ENCODE results near the gene SPATA24. TPM values are rescaled to one million over a fixed set of nuclear protein-coding genes. Genes with fewer than 3 reads are reported as not detected.

The SPATA24 gene
- total RNA-seq, 1 experiment from 2014 or later: 12.7 TPM

DNA sequence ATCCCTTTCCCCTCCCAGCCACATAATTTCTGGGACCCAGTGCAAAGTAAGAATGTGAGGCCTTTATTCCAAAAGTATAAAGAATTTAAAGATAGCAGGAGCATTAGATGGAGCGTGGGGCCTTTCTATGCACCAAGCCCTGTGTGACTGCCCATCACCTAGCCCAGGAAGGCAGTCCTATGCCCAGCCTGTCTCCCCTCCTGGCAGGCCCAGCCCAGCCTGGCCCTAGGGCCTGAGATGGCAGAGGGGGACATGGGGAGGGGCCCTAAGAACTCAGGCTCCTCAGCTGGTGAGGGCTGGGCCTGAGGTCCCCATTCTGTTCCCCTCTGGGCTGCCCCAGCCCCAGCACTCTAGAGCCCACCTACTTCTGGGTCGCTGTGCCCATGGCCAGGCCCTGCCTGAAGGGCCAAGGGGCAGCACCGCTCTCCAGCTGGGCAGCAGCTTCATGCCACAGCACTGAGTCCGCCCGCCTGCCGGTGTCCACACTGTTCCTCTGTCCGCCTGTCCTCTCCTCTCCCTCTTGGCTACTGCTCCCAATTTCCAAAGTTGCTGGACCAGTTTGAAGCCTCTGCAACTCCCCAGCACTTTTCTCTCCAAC is 19.8 kb downstream of the SPATA24 start:
- no peak for DNase-seq (ENCODE audit: extremely low read depth, low read depth)

DNA sequence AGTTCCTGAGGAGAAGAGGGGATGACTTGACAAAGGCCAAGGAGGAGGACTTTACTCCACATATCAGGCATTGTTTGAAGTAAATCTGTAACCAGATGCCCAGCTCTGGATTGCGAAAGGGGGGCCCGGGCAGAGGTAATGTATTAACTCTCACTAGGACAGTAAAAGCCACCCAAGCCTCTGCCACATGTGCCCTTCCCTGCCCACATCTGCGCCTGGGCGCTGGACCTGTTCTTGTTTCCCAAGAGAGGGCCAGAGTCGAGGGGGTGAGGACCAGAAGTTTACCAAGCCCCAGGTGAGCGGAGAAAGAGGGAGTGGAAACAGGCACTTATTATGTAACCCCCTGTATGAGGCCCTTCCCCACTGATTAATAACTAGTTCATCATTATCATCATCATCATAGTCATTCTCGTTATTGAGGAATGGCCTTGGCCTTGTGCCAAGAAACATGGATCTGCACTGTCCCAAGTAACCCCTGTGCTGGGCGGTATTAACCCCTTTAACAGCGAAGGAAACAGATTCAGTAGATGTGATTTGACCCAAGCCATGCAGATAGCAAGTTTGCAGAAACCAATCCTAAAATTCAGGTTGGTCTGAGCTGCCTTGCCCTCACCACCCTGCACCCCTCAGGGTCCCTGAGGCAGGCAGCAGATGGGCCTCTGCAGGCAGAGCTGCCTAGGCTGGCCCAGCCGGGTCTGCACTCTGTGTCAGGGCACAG is 20.5 kb downstream of the SPATA24 start, which contains the start of gene SLC23A1:
TSS of gene SLC23A1 (minus strand) at position 23 of the 718 bp plus-strand sequence. CDS start 44 bp downstream, outside the sequence.
- no peak for DNase-seq (ENCODE audit: extremely low read depth, low read depth)

DNA sequence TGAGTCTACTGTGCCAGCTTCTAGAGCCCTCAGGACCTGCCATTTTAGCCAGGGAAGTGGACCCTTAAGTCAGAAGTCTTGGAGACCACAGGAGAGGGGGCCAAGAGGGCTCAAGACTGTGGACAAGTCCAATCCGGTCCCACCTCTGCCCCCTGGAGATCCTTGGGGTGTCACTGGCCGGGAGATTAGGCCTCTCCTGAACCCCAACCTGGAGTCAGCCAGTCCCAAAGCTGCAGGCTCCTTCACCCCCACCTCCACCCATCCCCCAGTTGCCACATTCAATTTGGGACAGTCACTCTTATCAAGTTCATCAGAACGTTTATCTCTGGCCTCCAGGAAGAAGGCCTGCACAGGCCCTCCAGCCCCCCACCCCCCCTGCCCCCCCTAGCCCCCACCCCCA is 21.1 kb downstream of the SPATA24 start:
- no peak for DNase-seq (ENCODE audit: extremely low read depth, low read depth)

DNA sequence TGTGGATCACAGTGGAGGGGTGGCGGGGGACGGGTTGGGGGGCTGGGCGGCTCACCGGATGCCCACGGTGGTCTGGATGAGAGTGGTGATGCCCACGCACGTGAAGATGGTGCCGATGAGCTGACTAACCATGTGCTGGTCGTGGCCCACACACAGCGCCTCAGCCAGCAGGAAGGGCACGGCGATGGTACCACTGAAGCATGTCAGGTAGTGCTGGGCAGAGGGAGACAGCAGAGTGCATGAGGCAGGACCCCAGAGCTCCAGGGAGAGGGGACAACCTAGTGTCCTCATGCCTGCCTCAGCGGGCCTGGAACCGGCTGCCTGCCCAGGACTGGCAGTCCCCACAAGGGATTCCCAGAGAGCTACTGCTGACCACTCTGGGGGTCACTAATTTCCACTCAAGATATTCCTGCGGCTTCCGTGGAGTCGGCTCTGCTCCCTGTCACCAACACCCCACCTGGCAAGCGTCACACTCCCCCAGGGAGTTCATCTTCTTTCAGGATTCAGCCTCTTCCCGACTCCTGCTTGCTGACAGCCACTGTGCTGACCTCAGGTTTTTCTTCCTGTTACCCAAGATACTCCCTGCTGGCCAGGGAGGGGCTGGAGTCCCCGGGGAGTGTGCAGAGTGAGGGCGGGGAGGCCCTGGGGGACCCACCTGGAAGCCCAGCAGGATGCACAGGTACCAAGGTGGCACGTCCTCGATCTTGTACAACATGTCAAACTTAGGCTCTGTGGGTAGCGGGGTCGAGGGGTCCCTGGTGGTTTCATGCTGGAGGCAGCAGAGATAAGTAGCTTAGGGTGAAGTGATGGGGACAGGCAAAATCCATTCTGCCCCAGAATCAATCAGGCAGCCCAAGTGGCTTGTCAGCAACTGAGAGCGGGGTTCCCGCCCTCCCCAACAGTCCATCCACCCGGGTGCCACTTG is 21.8 kb downstream of the SPATA24 start:
- DNase-seq (ENCODE audit: extremely low read depth, low read depth): no peak

DNA sequence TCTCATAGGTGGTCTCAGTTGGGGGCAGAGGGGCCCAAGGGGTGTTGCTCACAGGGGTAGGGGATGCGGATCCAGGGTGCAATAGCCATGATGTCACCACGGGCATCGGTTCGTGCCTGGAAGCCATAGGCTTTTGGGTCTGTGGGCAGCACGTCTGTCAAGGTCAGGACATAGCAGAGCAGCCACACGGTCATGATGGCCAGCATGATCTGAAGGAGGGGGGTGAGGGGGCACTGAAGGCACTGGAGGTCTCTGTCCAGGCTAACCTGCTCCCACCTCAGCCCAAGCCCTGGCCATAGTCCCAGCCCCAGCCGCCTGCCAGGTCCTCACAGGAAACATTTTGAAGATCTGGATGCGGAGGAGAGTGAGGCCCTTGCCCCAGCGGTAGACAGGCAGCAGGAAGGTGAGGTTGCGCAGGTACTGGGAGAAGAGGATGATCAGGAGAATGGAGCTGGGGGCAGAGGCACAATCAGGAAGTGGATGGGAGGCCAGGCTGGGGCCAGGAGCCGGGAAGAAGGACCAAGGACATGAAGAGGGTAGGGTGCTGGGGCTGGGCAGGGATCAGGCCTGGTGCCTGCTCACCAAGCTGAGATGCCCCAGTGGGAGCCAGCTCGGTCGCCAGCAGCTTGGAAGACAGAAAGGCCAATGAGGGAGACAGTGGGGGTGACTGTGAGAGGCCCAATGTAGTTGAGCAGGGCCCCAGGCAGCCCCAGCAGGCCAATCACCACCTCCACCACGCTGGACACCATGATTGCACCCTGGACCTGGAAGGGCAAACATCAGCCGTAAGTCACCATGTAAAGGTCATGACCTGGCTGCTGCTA is 24.1 kb downstream of the SPATA24 start:
- no peak for DNase-seq (ENCODE audit: extremely low read depth, low read depth)

DNA sequence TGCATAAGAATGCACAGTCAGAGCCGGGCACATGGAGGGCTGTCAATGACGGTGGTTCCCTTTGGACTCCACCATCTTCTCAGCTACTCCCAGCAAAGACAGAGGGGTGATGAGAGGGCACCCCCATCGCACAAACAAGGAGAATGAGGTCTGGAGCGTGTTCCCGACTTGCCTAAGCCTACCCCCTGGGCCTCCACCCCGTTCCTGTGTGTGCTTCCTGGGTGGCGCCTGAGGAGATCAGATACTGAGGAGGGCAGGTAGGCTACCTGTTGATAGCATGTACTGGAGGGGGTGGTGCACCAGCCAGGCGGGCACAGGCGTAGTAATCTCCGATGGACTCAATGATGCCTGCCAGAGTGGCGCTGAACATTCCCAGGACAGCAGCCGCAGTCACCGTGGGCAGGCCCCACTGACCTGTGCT is 24.9 kb downstream of the SPATA24 start:
- DNase-seq (ENCODE audit: extremely low read depth, low read depth): no peak

DNA sequence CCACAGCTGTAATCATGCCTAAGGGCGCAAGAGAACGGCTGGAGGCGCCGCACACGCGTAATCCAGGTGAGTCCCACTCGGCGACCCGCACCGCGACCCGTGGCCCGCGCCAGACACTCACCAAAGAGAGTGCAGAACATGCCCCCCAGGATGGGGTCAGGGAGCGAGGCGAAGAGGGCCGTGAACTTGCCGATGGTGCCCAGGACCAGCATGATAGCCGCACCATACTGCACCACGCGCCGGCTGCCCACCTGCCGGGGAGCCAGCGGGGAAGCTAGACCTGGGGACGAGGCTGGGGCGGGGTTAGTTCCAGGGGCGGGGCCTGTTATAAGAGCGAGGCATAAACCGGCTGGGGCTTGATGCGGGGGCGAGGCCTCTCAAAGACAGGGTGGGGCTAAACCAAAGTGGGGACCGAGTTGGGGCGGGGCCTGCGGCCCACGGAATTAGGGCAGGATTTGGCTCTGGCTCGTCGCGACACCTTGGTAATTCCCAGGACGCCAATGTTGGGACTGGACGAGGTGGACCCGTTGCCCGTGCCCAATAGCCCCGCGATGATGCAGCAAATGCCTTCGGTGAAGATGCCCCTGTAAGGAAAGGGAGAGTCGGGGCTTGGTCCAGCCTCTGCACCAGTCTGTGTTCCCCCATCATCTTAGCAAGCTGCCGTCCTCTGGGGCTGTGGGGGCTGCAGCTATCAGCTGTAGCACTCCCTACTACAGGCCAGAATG is 25.6 kb downstream of the SPATA24 start:
- no peak for DNase-seq (ENCODE audit: extremely low read depth, low read depth)

DNA sequence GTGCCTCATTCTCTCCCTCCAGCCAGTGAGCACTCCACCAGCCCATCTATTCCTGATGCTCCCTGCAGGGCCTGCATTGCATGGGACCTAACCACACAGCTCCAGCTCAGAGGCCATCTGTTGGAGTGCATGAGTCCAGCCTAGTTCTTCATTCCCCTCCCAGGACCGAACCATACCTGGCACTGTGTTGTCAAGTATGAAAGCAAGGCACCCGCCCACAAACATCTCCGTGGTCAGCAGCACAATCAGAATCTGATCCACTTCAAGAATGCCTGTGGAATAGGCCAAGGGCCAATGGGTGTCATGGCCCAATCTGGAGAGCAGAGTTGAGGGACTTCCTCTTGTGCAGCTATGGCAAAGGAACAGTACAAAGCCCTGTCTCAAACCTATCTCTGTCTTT is 26.7 kb downstream of the SPATA24 start:
- no peak for DNase-seq (ENCODE audit: extremely low read depth, low read depth)

DNA sequence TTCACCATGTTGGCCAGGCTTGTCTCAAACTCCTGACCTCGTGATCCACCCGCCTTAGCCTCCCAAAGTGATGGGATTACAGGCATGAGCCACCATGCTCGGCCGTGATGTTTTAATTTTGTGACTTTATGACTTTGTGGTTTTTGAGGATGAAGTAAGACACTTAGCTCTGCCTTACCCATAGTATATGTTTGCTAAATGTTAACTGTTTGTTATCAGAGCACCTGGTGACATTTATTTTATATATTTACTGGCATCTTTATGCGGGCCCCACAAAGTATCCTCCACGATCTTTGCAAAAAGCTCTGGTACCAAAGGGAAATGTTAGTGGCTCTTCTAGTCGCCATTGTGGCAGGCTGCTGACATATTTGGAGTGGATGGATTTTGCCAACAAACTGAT is 27.5 kb downstream of the SPATA24 start:
- DNase-seq (ENCODE audit: extremely low read depth, low read depth): no peak

DNA sequence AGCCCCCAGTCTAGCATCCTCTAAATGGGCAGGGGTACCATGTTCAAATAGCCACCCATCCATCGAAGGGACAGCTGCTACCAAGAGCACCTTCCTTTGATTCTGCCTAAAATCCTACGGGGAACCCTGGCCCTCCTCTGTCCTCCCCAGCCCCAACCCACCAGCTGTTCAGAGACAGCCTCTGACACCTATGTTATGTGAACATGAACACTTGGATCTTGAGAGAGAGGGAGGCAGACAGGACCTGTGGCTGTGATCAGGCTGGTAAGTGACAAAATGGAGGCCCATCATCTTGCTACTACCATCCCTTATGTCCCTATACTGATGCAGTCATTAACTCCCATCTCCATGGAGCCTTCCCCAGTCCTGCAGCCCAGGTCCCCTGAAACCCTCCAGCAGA is 29.0 kb downstream of the SPATA24 start:
- no peak for DNase-seq (ENCODE audit: extremely low read depth, low read depth)

DNA sequence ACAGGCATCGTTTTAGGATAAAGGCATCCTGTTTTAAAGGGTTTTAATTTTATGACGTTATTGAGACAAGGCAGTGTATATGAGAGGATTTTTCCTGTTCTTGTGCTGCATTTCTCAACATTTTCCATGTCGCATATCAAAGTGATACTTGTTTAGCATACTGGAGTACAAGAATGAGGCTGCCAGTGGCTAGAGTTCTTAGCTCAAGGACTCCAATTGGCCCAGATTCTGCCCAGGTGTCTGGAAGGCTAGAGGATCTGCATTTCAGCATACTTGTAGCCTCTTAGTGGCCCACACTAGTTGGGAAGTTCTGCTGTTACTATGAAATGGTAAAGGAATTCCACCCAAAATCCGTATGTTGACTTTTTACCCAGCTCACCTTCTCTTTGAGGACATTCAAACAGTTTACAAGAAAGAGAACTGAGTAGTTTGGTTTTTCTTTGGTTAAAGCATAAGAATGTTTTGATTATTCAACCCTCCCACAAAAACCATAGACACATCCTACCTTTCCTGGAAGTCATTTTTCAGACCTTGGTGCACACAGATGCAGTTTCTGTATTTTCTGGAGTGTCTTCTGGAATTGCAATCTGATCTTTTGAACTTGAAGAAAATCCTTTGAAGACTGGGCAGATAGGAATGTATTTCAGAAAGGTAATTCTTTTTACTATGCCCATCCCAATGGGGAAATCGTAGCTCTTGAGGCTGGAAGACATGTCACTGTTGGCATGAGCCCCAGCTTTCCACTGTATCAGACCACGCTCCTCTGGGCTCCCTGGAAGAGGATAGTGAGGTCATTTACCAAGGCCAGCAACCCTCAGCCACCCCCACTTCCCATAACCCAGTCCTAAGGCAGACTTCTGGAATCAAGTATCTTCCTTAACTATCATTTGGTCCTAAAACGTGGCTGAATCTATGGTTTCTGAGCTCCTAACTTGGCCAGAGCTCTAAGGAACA is 32.1 kb downstream of the SPATA24 start:
- no peak for DNase-seq (ENCODE audit: extremely low read depth, low read depth)

DNA sequence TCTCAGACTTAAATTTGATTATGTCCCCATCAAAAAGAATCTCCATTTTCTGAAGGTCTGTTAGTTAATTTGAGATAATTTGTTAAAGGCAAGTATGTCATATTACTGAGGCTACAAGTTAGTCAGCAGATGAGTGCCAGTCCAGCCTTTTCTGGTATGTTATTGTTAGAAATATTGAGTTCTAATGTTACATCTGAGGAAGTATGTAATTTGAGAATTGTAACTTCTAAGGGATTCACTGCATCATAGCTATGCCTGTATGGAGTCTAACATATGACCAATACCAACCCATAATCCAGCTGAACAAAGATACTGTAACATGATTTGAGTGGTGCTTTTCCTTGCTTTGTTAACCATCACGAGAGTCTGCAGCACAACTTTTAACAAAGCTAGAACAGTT is 34.7 kb downstream of the SPATA24 start:
- DNase-seq (ENCODE audit: extremely low read depth, low read depth): no peak

DNA sequence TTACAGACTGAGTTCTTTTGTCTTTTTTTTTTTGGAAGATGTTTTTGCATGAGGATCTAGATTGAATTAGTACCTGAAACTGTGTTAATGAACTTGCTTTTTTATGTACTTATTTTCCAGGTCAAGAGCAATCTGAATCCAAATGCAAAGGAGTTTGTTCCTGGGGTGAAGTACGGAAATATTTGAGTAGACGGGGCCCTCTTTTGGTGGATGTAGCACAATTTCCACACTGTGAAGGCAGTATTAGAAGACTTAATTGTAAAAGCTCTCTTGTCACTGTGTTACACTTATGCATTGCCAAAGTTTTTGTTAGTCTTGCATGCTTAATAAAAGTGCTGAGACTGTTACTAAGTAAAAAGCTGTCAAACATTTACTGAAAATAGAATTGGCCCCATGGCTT is 35.3 kb downstream of the SPATA24 start:
- no peak for DNase-seq (ENCODE audit: extremely low read depth, low read depth)

DNA sequence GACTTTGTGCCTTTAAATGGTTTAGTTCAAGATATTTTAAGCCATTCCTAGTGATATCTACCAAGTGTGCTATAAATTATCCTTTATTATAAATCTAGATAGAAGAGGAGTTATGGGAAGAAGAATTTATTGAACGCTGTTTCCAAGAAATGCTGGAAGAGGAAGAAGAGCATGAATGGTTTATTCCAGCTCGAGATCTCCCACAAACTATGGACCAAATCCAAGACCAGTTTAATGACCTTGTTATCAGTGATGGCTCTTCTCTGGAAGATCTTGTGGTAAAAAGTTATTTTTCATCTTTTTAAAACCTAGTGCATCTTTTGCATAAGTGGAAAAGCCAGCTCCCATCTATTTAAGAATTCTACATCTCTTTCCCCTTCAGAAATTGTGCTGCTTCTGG is 39.4 kb downstream of the SPATA24 start:
- DNase-seq (ENCODE audit: extremely low read depth, low read depth): no peak

DNA sequence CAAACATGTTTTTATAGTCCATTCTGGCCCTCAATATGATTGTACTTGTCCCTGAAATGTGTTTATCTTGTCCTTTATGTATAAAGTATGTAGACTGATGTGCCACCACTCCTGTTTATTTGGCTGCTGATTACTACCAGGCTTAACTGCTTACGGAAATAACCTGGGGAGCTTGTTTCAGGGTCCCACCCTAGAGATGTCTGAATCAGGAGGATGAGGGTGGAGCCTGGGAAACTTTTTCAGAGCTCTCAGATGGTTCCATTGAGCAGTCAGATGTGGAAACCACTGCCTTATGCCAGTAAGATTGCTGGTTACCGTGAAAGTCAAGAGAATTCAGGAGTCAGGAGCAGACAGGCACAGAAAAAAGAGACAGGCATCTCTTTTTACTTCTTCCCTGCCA is 40.0 kb downstream of the SPATA24 start:
- DNase-seq (ENCODE audit: extremely low read depth, low read depth): no peak

DNA sequence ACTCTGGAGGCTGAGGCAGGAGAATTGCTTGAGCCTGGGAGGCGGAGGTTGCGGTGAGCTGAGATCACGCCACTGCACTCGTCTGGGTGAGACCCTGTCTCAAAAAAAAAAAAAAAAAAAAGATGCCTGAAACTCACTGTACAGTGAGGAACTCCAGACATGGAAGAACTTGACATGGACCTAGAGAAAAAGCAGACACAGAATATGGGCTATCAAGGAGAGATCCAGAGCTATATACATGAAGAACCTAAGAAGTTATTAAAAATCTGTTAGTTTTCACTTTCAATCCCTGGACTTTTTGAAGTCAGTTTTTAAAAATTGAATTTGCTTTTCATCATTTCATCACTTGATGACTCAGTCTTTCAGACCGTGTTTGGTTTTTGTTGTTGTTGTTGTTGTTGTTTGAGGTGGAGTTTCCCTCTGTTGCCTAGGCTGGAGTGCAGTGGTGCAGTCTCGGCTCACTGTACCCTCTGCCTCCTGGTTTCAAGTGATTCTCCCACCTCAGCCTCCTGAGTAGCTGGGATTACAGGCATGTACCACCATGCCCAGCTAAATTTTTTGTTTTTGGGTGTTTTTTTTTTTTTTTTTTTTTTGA is 42.0 kb downstream of the SPATA24 start:
- DNase-seq (ENCODE audit: extremely low read depth, low read depth): no peak

DNA sequence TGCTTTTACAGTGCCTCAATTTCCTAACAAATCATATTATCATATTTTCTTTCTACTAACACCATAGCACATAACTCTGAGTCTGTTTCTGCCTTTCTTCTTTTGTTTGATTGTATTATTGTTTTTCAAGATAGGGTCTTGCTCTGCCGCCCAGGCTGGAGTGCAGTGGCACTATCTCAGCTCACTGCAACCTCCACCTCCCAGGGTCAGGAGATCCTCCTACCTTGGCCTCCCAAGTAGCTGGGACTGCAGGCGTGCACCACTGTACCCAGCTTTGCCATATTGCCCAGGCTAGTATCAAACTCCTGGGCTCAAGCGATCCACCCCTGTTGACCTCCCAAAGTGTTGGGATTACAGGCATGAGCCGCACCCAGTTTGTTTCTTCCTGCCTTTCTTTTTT is 43.5 kb downstream of the SPATA24 start:
- no peak for DNase-seq (ENCODE audit: extremely low read depth, low read depth)

DNA sequence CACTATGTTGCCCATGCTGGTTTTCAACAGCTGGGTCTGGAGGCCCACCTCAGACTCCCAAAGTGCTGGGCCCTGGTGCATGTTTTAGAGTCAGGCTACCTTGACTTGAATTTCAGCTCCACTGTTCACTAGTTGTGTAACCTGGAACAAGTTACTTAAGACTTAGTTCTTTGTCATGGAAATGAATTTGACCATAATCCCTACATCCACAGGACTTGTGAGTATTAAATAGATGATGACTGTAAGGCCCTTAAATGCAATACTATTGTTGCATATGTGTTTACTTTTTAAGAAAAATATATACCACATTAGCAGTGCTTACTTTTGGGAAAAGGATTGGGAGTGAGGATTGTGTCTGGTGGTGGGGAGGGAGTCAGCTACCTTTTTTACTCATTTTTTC is 45.8 kb downstream of the SPATA24 start:
- DNase-seq (ENCODE audit: extremely low read depth, low read depth): no peak

All from NCI-H460 (cell line).